A549 (cell line): Measurements from ENCODE around the gene GPR158. TPM values are rescaled to one million over a fixed set of nuclear protein-coding genes. Genes with fewer than 3 reads are reported as not detected.

Experiments
- ATAC-seq, 2 experiments: fragments of 200-7000 bp in 1 of 2; fragments of >200 bp in 1 of 2; cut with Nextera tagmentation in 1 of 2; cut with Tn5 transposase in 1 of 2; 3 replicates each; pipeline versions ENCODE4 v1.8.0 to v1.9.1; 2018 to 2020; ENCODE audit warnings: mild to moderate bottlenecking in 1 of 2, moderate library complexity in 1 of 2
- CTCF ChIA-PET: fragments of 300-600 bp; sonication (Branson Sonifier 250); formaldehyde crosslinking; extraction: SDS; loops from one replicate; lab custom pipeline; 2021; ENCODE audit warnings: antibody characterized with exemption, inconsistent platforms; lab: Yijun Ruan, JAX
- POLR2A ChIA-PET: fragments of 350-600 bp; formaldehyde crosslinking; extraction: SDS; loops from one replicate; lab custom pipeline; 2021; ENCODE audit warnings: antibody characterized with exemption, inconsistent platforms; lab: Yijun Ruan, JAX
- DNase-seq, 2 experiments: peaks; one replicate each; pipeline versions ENCODE4 v3.0.0 to v3.0.0-alpha.2; 2011 to 2016; ENCODE audit warnings: low read depth in 1 of 2, low spot score in 1 of 2
- FAIRE-seq: peaks from 2 replicates; lab custom pipeline; 2011; peaks lifted over from hg19 to GRCh38; lab: Jason Lieb, UNC
- H3K27ac ChIP-seq, 2 experiments: fragments of >200 bp; sonication (Bioruptor Twin); formaldehyde crosslinking; 3 replicates each; pipeline ENCODE4 v1.5.1; 2016 to 2017
- H3K4me1 ChIP-seq: fragments of >200 bp; sonication (Bioruptor Twin); formaldehyde crosslinking; 3 replicates; pipeline ENCODE4 v1.6.1; 2016
- H3K4me2 ChIP-seq: fragments of >200 bp; sonication (Bioruptor Twin); formaldehyde crosslinking; 3 replicates; pipeline ENCODE4 v1.6.1; 2016
- H3K4me3 ChIP-seq: fragments of >200 bp; sonication (Bioruptor Twin); formaldehyde crosslinking; 3 replicates; pipeline ENCODE4 v1.5.1; 2016
- H3K9me3 ChIP-seq: fragments of >200 bp; sonication (Bioruptor Twin); formaldehyde crosslinking; 3 replicates; pipeline ENCODE4 v1.6.1; 2016
- ATOH8 ChIP-seq: fragments of 250-450 bp; sonication (Bioruptor Pico); IDR thresholded peaks from 2 replicates; pipeline ENCODE4 v1.5.0; 2020; ENCODE audit warnings: low read depth, mild to moderate bottlenecking, moderate library complexity
- CBX2 ChIP-seq: fragments of 200-600 bp; sonication (generic); IDR thresholded peaks from 2 replicates; pipeline ENCODE4 v1.6.1; 2016; ENCODE audit warnings: low read depth, mild to moderate bottlenecking, borderline replicate concordance
- CBX8 ChIP-seq: fragments of 200-600 bp; sonication (generic); IDR thresholded peaks from 2 replicates; pipeline ENCODE4 v1.6.1; 2016
- ELK1 ChIP-seq: fragments of 150-350 bp; IDR thresholded peaks from 2 replicates; pipeline ENCODE4 v1.6.1; 2014; ENCODE audit warnings: low read depth, mild to moderate bottlenecking, low read length
- FOSB ChIP-seq: fragments of 250-450 bp; sonication (Bioruptor Pico); IDR thresholded peaks from 2 replicates; pipeline ENCODE4 v1.5.0; 2020; ENCODE audit warnings: mild to moderate bottlenecking, moderate library complexity
- FOSL2 ChIP-seq, 2 experiments: fragments of 450-650 bp in 1 of 2; fragments of >200 bp in 1 of 2; sonication (Bioruptor Twin) in 1 of 2; formaldehyde crosslinking; IDR thresholded peaks; 2 replicates each; pipeline versions ENCODE4 v1.5.0 to v1.6.1; 2016 to 2020; ENCODE audit warnings: mild to moderate bottlenecking in 1 of 2, moderate library complexity in 1 of 2
- HMGXB4 ChIP-seq: fragments of 250-450 bp; sonication (Bioruptor Pico); IDR thresholded peaks from 2 replicates; pipeline ENCODE4 v1.5.0; 2021; ENCODE audit warnings: mild to moderate bottlenecking, moderate library complexity, borderline replicate concordance
- HOXA7 ChIP-seq: fragments of 250-450 bp; sonication (Bioruptor Pico); IDR thresholded peaks from 2 replicates; pipeline ENCODE4 v1.5.0; 2020; ENCODE audit warnings: mild to moderate bottlenecking, moderate library complexity
- HOXB13 ChIP-seq: fragments of 250-450 bp; sonication (Bioruptor Pico); IDR thresholded peaks from 2 replicates; pipeline ENCODE4 v1.5.0; 2020; ENCODE audit warnings: low read depth, mild to moderate bottlenecking, moderate library complexity
- KDM1A ChIP-seq: fragments of 200-600 bp; sonication (generic); IDR thresholded peaks from 2 replicates; pipeline ENCODE4 v1.6.1; 2016; ENCODE audit warnings: low read depth, mild to moderate bottlenecking
- KDM5A ChIP-seq: fragments of 200-600 bp; sonication (generic); IDR thresholded peaks from 2 replicates; pipeline ENCODE4 v1.6.1; 2016; ENCODE audit warnings: antibody characterized with exemption, mild to moderate bottlenecking
- MAFK ChIP-seq: fragments of 450-650 bp; IDR thresholded peaks from 2 replicates; pipeline ENCODE4 v1.6.1; 2014; ENCODE audit not compliant: partially characterized antibody
- MAX ChIP-seq: IDR thresholded peaks from 2 replicates; pipeline ENCODE4 v1.6.1; 2012
- NFE2L2 ChIP-seq: fragments of 150-350 bp; conservative IDR thresholded peaks from 2 replicates; pipeline ENCODE4 v1.6.1; 2014; ENCODE audit warnings: low read length
- PHF8 ChIP-seq: fragments of 200-600 bp; sonication (generic); IDR thresholded peaks from 2 replicates; pipeline ENCODE4 v1.6.1; 2016; ENCODE audit warnings: low read depth, mild to moderate bottlenecking, antibody characterized with exemption, moderate library complexity, borderline replicate concordance
- POLR2A ChIP-seq: IDR thresholded peaks from 2 replicates; pipeline ENCODE4 v1.6.1; 2012; ENCODE audit warnings: mild to moderate bottlenecking, low read length
- POLR2AphosphoS2 ChIP-seq: conservative IDR thresholded peaks from 2 replicates; pipeline ENCODE4 v1.6.1; 2012; ENCODE audit warnings: low read length, improper control_type of control experiment, inconsistent platforms
- RARB ChIP-seq: fragments of 250-450 bp; sonication (Bioruptor Pico); IDR thresholded peaks from 2 replicates; pipeline ENCODE4 v1.8.0; 2021; ENCODE audit warnings: mild to moderate bottlenecking, moderate library complexity
- RCOR1 ChIP-seq: fragments of 150-350 bp; IDR thresholded peaks from 2 replicates; pipeline ENCODE4 v1.6.1; 2014; ENCODE audit warnings: antibody characterized with exemption, low read length, low read depth
- REST ChIP-seq: fragments of 200-600 bp; sonication (generic); IDR thresholded peaks from 2 replicates; pipeline ENCODE4 v1.6.1; 2016; ENCODE audit warnings: antibody characterized with exemption, mild to moderate bottlenecking, moderate library complexity
- SMC3 ChIP-seq: fragments of >200 bp; sonication (Bioruptor Twin); formaldehyde crosslinking; IDR thresholded peaks from 3 replicates; pipeline ENCODE4 v1.6.1; 2018; ENCODE audit warnings: inconsistent platforms
- SREBF2 ChIP-seq: fragments of 450-650 bp; IDR thresholded peaks from 2 replicates; pipeline ENCODE4 v1.6.1; 2014; ENCODE audit warnings: mild to moderate bottlenecking, moderate library complexity
- TP53 ChIP-seq: fragments of 250-450 bp; sonication (Bioruptor Pico); IDR thresholded peaks from 2 replicates; pipeline ENCODE4 v1.5.0; 2021; ENCODE audit warnings: mild to moderate bottlenecking, moderate library complexity
- WGBS: methylation state at CpG from one replicate; pipeline ENCODE4 v1.1.6; 2017; ENCODE audit errors: missing lambda C conversion rate; 5-methylcytosine and 5-hydroxymethylcytosine counted together
- polyA plus RNA-seq, 4 experiments: library from polyadenylated mRNA; depleted of rRNA in 3 of 4; stranded (reverse); fragments of >200 nt; fragmentation: RNase III in 1 of 4; extraction: RNeasy Plus Mini Kit Qiagen cat#74134 plus additional on column Dnase treatment in 1 of 4; gene quantifications; 2 replicates in 3 of 4; 3 replicates in 1 of 4; pipeline ENCODE4 v1.2.3, GENCODE V29; 2011 to 2017

Gene GPR158
- polyA plus RNA-seq, 2 of the 4 experiments (the other 2 are of a cell fraction) = 0.01 to 0.03 TPM

- no peak for FAIRE-seq
- WGBS = 0% methylated on average over 1 of the region's 1 CpG
- H3K4me2 ChIP-seq = no peak overlapping the region
- TF ChIP-seq POLR2A = no peak
- no peak for TF ChIP-seq KDM1A
- TF ChIP-seq FOSB (CRISPR knock-in tag) = no peak
- TF ChIP-seq POLR2AphosphoS2 = no peak
- TF ChIP-seq CBX2 = no peak
- CTCF ChIA-PET = no interaction called here
- H3K4me1 ChIP-seq = no peaks in the 10 kb centered on the region
- no peak overlapping the region for H3K4me3 ChIP-seq
- no peak overlapping the region for H3K27ac ChIP-seq
- H3K9me3 ChIP-seq = no peaks in the 10 kb centered on the region
- ATAC-seq = no peak
- no peak for DNase-seq
- POLR2A ChIA-PET = no interaction called here
Observed at GRCh38 chr10:25245165-25245564, 70.4 kb downstream of the GPR158 start.

- no peak overlapping the region for H3K4me3 ChIP-seq
- no peak for TF ChIP-seq REST
- TF ChIP-seq FOSL2 (IDR thresholded peaks at IDR 0.05) = no peak
- no peak for TF ChIP-seq FOSL2 (CRISPR knock-in tag; IDR thresholded peaks at IDR 0.05)
- TF ChIP-seq ELK1 = no peak
- TF ChIP-seq CBX8 = no peak
- no peak for TF ChIP-seq KDM5A
- no peak for TF ChIP-seq HMGXB4 (CRISPR knock-in tag)
- TF ChIP-seq PHF8 = no peak
- TF ChIP-seq HOXA7 (CRISPR knock-in tag) = no peak
- TF ChIP-seq SMC3 = no peak
- TF ChIP-seq MAX = no peak
- no peak for TF ChIP-seq TP53 (CRISPR knock-in tag)
- TF ChIP-seq HOXB13 (CRISPR knock-in tag) = no peak
- TF ChIP-seq ATOH8 (CRISPR knock-in tag) = no peak
- no peak for TF ChIP-seq SREBF2
- TF ChIP-seq MAFK = no peak
- no peak for TF ChIP-seq RCOR1
- TF ChIP-seq NFE2L2 = no peak
- TF ChIP-seq RARB = no peak
- 65% methylated on average over 5 of the region's 5 CpGs for WGBS
- FAIRE-seq (no peak), ATAC-seq (no peak), DNase-seq (no peak)
- no peak overlapping the region for H3K4me2 ChIP-seq
- ChIA-PET CTCF (no interaction called here), POLR2A (no interaction called here)
- H3K9me3 ChIP-seq = no peaks in the 10 kb centered on the region
- H3K27ac ChIP-seq = no peak overlapping the region
- H3K4me1 ChIP-seq = no peaks in the 10 kb centered on the region
Observed at GRCh38 chr10:25257646-25258045, 82.8 kb downstream of the GPR158 start.
